Sigmoid colon (tissue), 7 donors: ENCODE data around the gene BTBD9. TPM values are rescaled to one million over a fixed set of nuclear protein-coding genes. Genes with fewer than 3 reads are reported as not detected.

ENCODE experiments used
- DNase-seq: peaks from one replicate; pipeline ENCODE4 v3.0.0-alpha.2; 2019
- H3K27ac ChIP-seq, 4 donors: fragments of 200-600 bp; sonication (generic); one replicate each; pipeline ENCODE4 v1.5.1; 2016 to 2019; ENCODE audit warnings: mild to moderate bottlenecking in 1 of 4
- H3K27me3 ChIP-seq, 3 donors: fragments of 200-600 bp; sonication (generic); one replicate each; pipeline ENCODE4 v1.5.1; 2019; ENCODE audit warnings: mild to moderate bottlenecking in 1 of 3
- H3K36me3 ChIP-seq, 4 donors: fragments of 200-600 bp; sonication (generic); one replicate each; pipeline ENCODE4 v1.5.1; 2016 to 2019
- H3K4me1 ChIP-seq, 4 donors: fragments of 200-600 bp; sonication (generic); one replicate each; pipeline ENCODE4 v1.5.1; 2017 to 2019
- H3K4me3 ChIP-seq, 4 donors: fragments of 200-600 bp; sonication (generic); one replicate each; pipeline ENCODE4 v1.5.1; 2017 to 2019; ENCODE audit warnings: mild to moderate bottlenecking in 2 of 4, moderate library complexity in 1 of 4
- H3K9me3 ChIP-seq, 4 donors: fragments of 200-600 bp in 3 of 4; sonication (generic) in 3 of 4; one replicate each; pipeline versions ENCODE4 v1.5.1 to v1.6.1; 2013 to 2019
- EP300 ChIP-seq, 4 donors: sonication (generic); formaldehyde crosslinking; IDR thresholded peaks; one replicate each; pipeline ENCODE4 v1.6.1; 2017; ENCODE audit warnings: antibody characterized with exemption in 4 of 4
- POLR2A ChIP-seq, 2 donors: fragments of 450-650 bp; IDR thresholded peaks; one replicate each; pipeline ENCODE4 v1.6.1; 2016; ENCODE audit warnings: antibody characterized with exemption in 2 of 2, mild to moderate bottlenecking in 2 of 2, moderate library complexity in 2 of 2
- POLR2AphosphoS5 ChIP-seq, 4 donors: sonication (generic); formaldehyde crosslinking; IDR thresholded peaks; one replicate each; pipeline ENCODE4 v1.6.1; 2017; ENCODE audit warnings: antibody characterized with exemption in 4 of 4
- WGBS, 2 donors: extraction: QIAGEN DNeasy Blood & Tissue Kit; methylation state at CpG; one replicate each; pipeline ENCODE4 v1.1.7; 2013; 5-methylcytosine and 5-hydroxymethylcytosine counted together
- intact Hi-C: fragments of 100-400 bp; cut with DNase I; formaldehyde crosslinking; loops from one replicate; pipeline ENCODE4 v1.15.1; 2023
- polyA plus RNA-seq, 3 donors: library from polyadenylated mRNA; stranded (reverse); fragments of 200-250 nt; gene quantifications; one replicate each; pipeline ENCODE4 v1.2.3, GENCODE V29; 2013
- total RNA-seq, 4 donors: library from RNA; depleted of rRNA; stranded (reverse); fragments of >200 nt; gene quantifications; one replicate each; pipeline ENCODE4 v1.1.0, GENCODE V29; 2016
- TF ChIP-seq, protein P1 (sequence below), 4 experiments: fragments of 450-650 bp in 3 of 4; fragments of 200-600 bp in 1 of 4; IDR thresholded peaks; one replicate each; pipeline ENCODE4 v1.5.1; 2016 to 2019; ENCODE audit warnings: antibody characterized with exemption in 4 of 4, mild to moderate bottlenecking in 3 of 4, moderate library complexity in 2 of 4
- donor health status: healthy with polysubstance abuse.
- donor health status: Bipolar disorder and iron deficiency.
- donor health status: healthy.

Gene BTBD9
- total and polyA plus RNA-seq, 7 donors: 3.6 to 20.8 (median 10.5) TPM

DNA sequence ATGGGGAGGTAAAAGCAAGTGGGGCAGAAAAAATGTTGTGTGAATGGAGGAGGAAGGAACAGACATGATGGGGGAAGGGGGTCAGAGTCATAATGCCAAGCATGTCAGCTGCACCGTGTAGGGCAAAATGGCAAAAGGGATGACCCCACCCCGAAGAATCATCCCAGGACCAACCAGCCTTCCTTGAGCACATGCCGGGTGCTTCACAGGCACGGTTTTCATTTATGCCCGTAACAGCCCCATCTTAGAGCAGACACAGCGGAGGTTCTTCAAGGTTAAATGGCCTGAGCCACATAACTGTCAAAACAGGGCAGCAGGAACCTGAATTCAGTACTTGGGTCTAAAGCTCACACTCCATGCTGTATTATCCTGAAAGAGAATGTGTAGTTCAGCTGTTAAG is 498.0 kb downstream of the BTBD9 start:
- TF ChIP-seq EP300 (IDR thresholded peaks at IDR 0.05): no peak
- TF ChIP-seq, protein P1, sequence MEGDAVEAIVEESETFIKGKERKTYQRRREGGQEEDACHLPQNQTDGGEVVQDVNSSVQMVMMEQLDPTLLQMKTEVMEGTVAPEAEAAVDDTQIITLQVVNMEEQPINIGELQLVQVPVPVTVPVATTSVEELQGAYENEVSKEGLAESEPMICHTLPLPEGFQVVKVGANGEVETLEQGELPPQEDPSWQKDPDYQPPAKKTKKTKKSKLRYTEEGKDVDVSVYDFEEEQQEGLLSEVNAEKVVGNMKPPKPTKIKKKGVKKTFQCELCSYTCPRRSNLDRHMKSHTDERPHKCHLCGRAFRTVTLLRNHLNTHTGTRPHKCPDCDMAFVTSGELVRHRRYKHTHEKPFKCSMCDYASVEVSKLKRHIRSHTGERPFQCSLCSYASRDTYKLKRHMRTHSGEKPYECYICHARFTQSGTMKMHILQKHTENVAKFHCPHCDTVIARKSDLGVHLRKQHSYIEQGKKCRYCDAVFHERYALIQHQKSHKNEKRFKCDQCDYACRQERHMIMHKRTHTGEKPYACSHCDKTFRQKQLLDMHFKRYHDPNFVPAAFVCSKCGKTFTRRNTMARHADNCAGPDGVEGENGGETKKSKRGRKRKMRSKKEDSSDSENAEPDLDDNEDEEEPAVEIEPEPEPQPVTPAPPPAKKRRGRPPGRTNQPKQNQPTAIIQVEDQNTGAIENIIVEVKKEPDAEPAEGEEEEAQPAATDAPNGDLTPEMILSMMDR (IDR thresholded peaks at IDR 0.05): no peak
- no peak for TF ChIP-seq POLR2AphosphoS5 (IDR thresholded peaks at IDR 0.05)
- no peak for TF ChIP-seq POLR2A (IDR thresholded peaks at IDR 0.05)
- 86 to 94% methylated on average over 6 of the region's 6 CpGs for WGBS, 2 donors
- DNase-seq: no peak

GRCh38 chr6:38141085-38141484 is 498.6 kb downstream of the BTBD9 start:
- no peak overlapping the region for H3K27ac ChIP-seq
- intact Hi-C loops: no loop called here
- TF ChIP-seq, protein P1 (IDR thresholded peaks at IDR 0.05): no peak
- no peak for TF ChIP-seq EP300 (IDR thresholded peaks at IDR 0.05)
- no peak for TF ChIP-seq POLR2AphosphoS5 (IDR thresholded peaks at IDR 0.05)
- H3K4me3 ChIP-seq: no peak overlapping the region
- H3K36me3 ChIP-seq: peaks cover 0 to 13% (median 2%) of the 10 kb centered on the region in 4 donors
- H3K27me3 ChIP-seq: no peaks in the 10 kb centered on the region
- H3K9me3 ChIP-seq: no peaks in the 10 kb centered on the region
- WGBS, 2 donors: 93 to 95% methylated on average over 4 of the region's 4 CpGs
- no peak for DNase-seq
- H3K4me1 ChIP-seq: no peaks in the 10 kb centered on the region

More for the DNA sequence above, 498.0 kb downstream of the BTBD9 start:
- peaks cover 0 to 13% (median 2%) of the 10 kb centered on the region in 4 donors for H3K36me3 ChIP-seq
- intact Hi-C loops: no loop called here
- no peak overlapping the region for H3K4me3 ChIP-seq
- H3K4me1 ChIP-seq: no peaks in the 10 kb centered on the region
- H3K27me3 ChIP-seq: no peaks in the 10 kb centered on the region
- no peaks in the 10 kb centered on the region for H3K9me3 ChIP-seq
- H3K27ac ChIP-seq: no peak overlapping the region

- WGBS, 2 donors: 95 to 96% methylated on average over 5 of the region's 5 CpGs
- Histone ChIP-seq H3K27ac (no peak overlapping the region), H3K4me1 (peaks cover 0 to 10% (median 5%) of the 10 kb centered on the region in 4 donors), H3K9me3 (no peaks in the 10 kb centered on the region), H3K4me3 (no peak overlapping the region), H3K36me3 (peaks cover 0 to 13% (median 2%) of the 10 kb centered on the region in 4 donors), H3K27me3 (no peaks in the 10 kb centered on the region)
- intact Hi-C loops: no loop called here
- TF ChIP-seq POLR2AphosphoS5 (IDR thresholded peaks at IDR 0.05) (no peak), EP300 (IDR thresholded peaks at IDR 0.05) (no peak), POLR2A (IDR thresholded peaks at IDR 0.05) (no peak)
- TF ChIP-seq, protein P1 (IDR thresholded peaks at IDR 0.05): no peak
- DNase-seq: no peak
Observed at GRCh38 chr6:38138374-38138773, 501.4 kb downstream of the BTBD9 start.

GRCh38 chr6:38137608-38138265 is 502.0 kb downstream of the BTBD9 start:
- Histone ChIP-seq H3K4me1 (peaks cover 0 to 10% (median 5%) of the 10 kb centered on the region in 4 donors), H3K4me3 (no peak overlapping the region), H3K27ac (no peak overlapping the region), H3K36me3 (peaks cover 0 to 13% (median 0%) of the 10 kb centered on the region in 4 donors), H3K9me3 (no peaks in the 10 kb centered on the region), H3K27me3 (no peaks in the 10 kb centered on the region)
- intact Hi-C loops: no loop called here
- TF ChIP-seq, protein P1 (IDR thresholded peaks at IDR 0.05): no peak
- TF ChIP-seq POLR2A (IDR thresholded peaks at IDR 0.05) (no peak), EP300 (IDR thresholded peaks at IDR 0.05) (no peak), POLR2AphosphoS5 (IDR thresholded peaks at IDR 0.05) (no peak)
- DNase-seq: no peak
- 97 to 98% methylated on average over 8 of the region's 8 CpGs for WGBS, 2 donors
